ENCODE results near the gene DIS3L.
"Not testable (repeated sequence)": the region's sequence is repeated elsewhere in the genome, so short reads cannot be mapped to it uniquely, and the experiment has no call there.

Gene DIS3L

DNA sequence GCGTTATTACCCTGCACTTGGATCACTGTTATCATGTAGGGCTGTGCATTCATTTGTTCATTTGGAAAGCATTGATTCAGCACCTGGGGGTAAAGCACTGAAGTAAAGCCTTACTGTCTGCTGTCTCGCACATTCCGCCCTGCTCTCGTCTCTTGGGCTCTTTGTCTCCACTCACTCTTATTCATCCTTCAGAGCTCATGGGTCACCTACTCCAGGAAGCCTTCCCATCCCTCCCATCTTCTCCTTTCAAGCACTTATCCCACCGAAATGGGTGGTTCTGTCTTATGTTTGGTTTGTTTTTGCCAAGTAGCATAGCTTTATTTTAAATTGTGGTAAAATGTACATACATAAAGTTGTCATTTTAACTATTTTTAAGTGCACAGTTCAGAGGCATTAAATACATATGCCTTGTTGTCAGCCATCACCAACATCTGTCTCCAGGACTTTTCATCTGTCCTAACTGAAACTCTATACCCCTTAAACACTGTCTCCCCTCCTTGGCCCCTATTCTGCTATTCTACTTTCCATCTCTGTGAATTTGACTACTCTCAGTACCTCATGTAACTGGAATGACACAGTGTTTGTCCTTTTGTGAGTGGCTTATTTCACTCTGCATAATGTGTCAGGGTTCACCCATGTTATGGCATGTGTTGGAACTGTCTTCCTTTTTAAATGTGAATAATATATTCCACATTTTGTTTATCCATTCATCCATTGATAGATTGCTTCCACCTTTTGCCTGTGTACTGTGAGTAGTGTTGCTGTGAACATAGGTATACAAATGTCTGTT is 9.3 kb downstream of the DIS3L start:
- H3K27ac Mint-ChIP-seq (ENCODE audit: low read depth), result peak overlapping the region; percentile 62
- no peak for ATAC-seq (replicated peaks; ENCODE audit: extremely low read depth, poor library complexity, severe bottlenecking)
- peaks cover 31% of the 10 kb centered on the region for H3K4me1 Mint-ChIP-seq
- H3K4me3 Mint-ChIP-seq, result no peak overlapping the region
- no peaks in the 10 kb centered on the region for H3K9me3 Mint-ChIP-seq
- no peaks in the 10 kb centered on the region for H3K27me3 Mint-ChIP-seq
- DNase-seq (ENCODE audit: low spot score in 2 of 2), result no peak
- peaks cover 12% of the 10 kb centered on the region for H3K36me3 Mint-ChIP-seq (ENCODE audit: insufficient read depth)

DNA sequence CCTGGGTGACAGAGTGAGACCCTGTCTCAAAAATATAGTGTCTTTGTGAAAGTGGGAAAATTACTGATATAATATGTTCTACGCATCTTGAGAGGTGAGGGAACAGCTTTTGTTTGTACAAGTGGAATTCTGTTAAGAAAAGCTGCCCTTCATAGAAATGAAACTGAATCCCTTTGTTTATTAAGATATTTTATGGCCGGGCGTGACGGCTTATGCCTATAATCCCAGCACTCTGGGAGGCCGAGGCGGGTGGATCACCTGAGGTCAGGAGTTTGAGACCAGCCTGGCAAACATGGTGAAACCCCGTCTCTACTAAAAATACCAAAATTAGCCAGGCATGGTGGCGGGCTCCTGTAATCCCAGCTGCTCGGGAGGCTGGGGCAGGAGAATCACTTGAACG is 11.1 kb downstream of the DIS3L start:
- H3K36me3 Mint-ChIP-seq (ENCODE audit: insufficient read depth), result peaks cover 23% of the 10 kb centered on the region
- ATAC-seq (replicated peaks; ENCODE audit: extremely low read depth, poor library complexity, severe bottlenecking); DNase-seq (ENCODE audit: low spot score in 2 of 2); H3K4me3 Mint-ChIP-seq; H3K27me3 Mint-ChIP-seq; H3K9me3 Mint-ChIP-seq; H3K27ac Mint-ChIP-seq (ENCODE audit: low read depth): not testable (repeated sequence)
- peaks cover 26% of the 10 kb centered on the region for H3K4me1 Mint-ChIP-seq

DNA sequence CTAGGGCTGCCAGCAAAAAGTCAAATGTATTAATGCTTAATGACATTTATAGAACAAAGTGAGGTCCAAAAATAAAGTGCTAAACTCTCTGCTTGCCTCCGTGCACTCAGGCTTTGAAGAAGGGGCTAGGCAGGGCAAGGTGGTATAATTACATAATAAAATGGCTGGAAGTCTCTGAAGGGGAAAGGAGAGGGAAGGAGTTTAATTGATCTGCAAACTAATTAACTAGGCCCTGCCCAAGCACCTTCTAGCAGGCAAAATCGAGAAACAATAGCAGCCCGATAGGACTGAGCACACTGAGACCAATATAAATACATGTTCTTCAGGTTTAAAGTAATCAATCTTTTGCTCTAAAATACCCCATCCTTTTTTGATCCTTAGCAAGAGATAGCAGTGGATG is 13.0 kb downstream of the DIS3L start:
- DNase-seq (ENCODE audit: low spot score in 2 of 2) (no peak), ATAC-seq (replicated peaks; ENCODE audit: extremely low read depth, poor library complexity, severe bottlenecking) (no peak)
- peaks cover 22% of the 10 kb centered on the region for H3K4me1 Mint-ChIP-seq
- H3K27ac Mint-ChIP-seq (ENCODE audit: low read depth), result no peak overlapping the region
- peaks cover 39% of the 10 kb centered on the region for H3K36me3 Mint-ChIP-seq (ENCODE audit: insufficient read depth)
- H3K4me3 Mint-ChIP-seq, result no peak overlapping the region
- no peaks in the 10 kb centered on the region for H3K27me3 Mint-ChIP-seq
- H3K9me3 Mint-ChIP-seq, result no peaks in the 10 kb centered on the region

DNA sequence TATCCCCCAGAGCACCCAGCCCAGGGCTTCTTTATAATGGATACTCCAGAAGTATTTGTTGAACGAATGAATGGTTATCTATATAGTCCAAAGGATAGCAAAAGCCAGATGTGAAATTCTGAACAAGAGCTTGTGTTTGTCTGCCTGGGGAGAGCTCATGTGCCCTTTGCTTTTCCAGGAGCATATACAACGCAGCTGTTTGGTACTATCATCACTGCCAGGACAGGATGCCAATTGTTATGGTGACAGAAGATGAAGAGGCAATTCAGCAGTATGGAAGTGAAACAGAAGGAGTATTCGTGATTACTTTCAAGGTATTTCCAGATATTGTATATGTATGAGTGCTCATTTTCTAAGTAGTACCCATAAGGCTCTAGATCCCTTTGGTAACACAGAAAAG is 15.2 kb downstream of the DIS3L start:
- Mint-ChIP-seq H3K9me3 (no peaks in the 10 kb centered on the region), H3K27ac (ENCODE audit: low read depth) (no peak overlapping the region), H3K27me3 (no peaks in the 10 kb centered on the region), H3K36me3 (ENCODE audit: insufficient read depth) (peaks cover 52% of the 10 kb centered on the region), H3K4me3 (no peak overlapping the region), H3K4me1 (peaks cover 7% of the 10 kb centered on the region)
- DNase-seq (ENCODE audit: low spot score in 2 of 2) (no peak), ATAC-seq (replicated peaks; ENCODE audit: extremely low read depth, poor library complexity, severe bottlenecking) (no peak)

GRCh38 chr15:66309828-66310227 is 16.5 kb downstream of the DIS3L start:
- H3K36me3 Mint-ChIP-seq (ENCODE audit: insufficient read depth), result peaks cover 57% of the 10 kb centered on the region
- H3K27me3 Mint-ChIP-seq, result no peaks in the 10 kb centered on the region
- H3K9me3 Mint-ChIP-seq, result no peaks in the 10 kb centered on the region
- H3K4me1 Mint-ChIP-seq, result peaks cover 6% of the 10 kb centered on the region
- ATAC-seq (replicated peaks; ENCODE audit: extremely low read depth, poor library complexity, severe bottlenecking) (no peak), DNase-seq (ENCODE audit: low spot score in 2 of 2) (no peak)
- H3K4me3 Mint-ChIP-seq, result no peak overlapping the region
- no peak overlapping the region for H3K27ac Mint-ChIP-seq (ENCODE audit: low read depth)

DNA sequence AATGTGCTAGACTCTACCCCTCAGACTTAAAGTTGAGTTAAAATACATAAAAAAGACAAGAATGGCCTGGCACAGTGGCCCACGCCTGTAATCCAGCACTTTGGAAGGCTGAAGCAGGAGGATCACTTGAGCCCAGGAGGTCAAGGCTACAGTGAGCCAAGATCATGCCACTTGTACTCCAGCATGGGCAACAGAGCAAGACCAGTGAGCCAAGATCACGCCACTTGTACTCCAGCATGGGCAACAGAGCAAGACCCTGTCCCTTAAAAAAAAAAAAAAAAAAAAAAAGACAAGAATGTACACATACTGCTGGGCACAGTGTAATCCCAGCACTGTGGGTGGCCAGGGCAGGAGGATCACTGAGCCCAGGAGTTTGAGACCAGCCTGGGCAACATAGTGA is 17.4 kb downstream of the DIS3L start:
- peaks cover 6% of the 10 kb centered on the region for H3K4me1 Mint-ChIP-seq
- ATAC-seq (replicated peaks; ENCODE audit: extremely low read depth, poor library complexity, severe bottlenecking) (no peak), DNase-seq (ENCODE audit: low spot score in 2 of 2) (no peak)
- peak overlapping the region; percentile 72 for H3K27ac Mint-ChIP-seq (ENCODE audit: low read depth)
- H3K36me3 Mint-ChIP-seq (ENCODE audit: insufficient read depth), result peaks cover 62% of the 10 kb centered on the region
- H3K4me3 Mint-ChIP-seq, result no peak overlapping the region
- H3K9me3 Mint-ChIP-seq, result no peaks in the 10 kb centered on the region
- no peaks in the 10 kb centered on the region for H3K27me3 Mint-ChIP-seq

DNA sequence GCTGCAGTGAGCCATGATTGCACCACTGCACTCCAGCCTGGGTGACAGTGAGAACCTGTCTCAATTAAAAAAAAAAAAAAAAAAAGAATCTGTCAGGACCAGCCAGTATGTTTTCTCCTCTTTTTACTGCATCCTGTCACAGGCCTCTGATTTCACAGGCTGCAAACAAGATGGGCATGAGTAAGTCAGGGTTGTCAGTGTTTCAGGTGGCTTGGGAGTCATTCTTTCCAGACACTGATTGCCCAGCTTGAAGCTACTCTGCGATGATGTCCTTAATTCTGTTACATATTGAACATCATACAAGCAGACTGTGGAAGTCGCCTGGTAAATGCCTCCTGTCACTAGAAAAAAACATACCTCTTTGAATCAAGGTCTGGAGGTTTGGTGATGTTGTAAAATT is 18.8 kb downstream of the DIS3L start:
- Mint-ChIP-seq H3K36me3 (ENCODE audit: insufficient read depth) (peaks cover 71% of the 10 kb centered on the region), H3K27me3 (no peaks in the 10 kb centered on the region), H3K27ac (ENCODE audit: low read depth) (no peak overlapping the region), H3K9me3 (no peaks in the 10 kb centered on the region), H3K4me3 (no peak overlapping the region), H3K4me1 (peaks cover 10% of the 10 kb centered on the region)
- no peak for DNase-seq (ENCODE audit: low spot score in 2 of 2)
- ATAC-seq (replicated peaks; ENCODE audit: extremely low read depth, poor library complexity, severe bottlenecking), result no peak

- DNase-seq (ENCODE audit: low spot score in 2 of 2), result no peak
- Mint-ChIP-seq H3K36me3 (ENCODE audit: insufficient read depth) (peaks cover 70% of the 10 kb centered on the region), H3K9me3 (no peaks in the 10 kb centered on the region), H3K27me3 (no peaks in the 10 kb centered on the region), H3K4me1 (peaks cover 5% of the 10 kb centered on the region), H3K27ac (ENCODE audit: low read depth) (no peak overlapping the region), H3K4me3 (no peak overlapping the region)
- no peak for ATAC-seq (replicated peaks; ENCODE audit: extremely low read depth, poor library complexity, severe bottlenecking)
Measured at GRCh38 chr15:66323312-66323928, 30.1 kb downstream of the DIS3L start.

GRCh38 chr15:66326051-66326450 is 32.7 kb downstream of the DIS3L start:
- Mint-ChIP-seq H3K36me3 (ENCODE audit: insufficient read depth) (peaks cover 75% of the 10 kb centered on the region), H3K9me3 (no peaks in the 10 kb centered on the region), H3K4me1 (no peaks in the 10 kb centered on the region), H3K27ac (ENCODE audit: low read depth) (no peak overlapping the region), H3K27me3 (no peaks in the 10 kb centered on the region), H3K4me3 (no peak overlapping the region)
- ATAC-seq (replicated peaks; ENCODE audit: extremely low read depth, poor library complexity, severe bottlenecking), result no peak
- DNase-seq (ENCODE audit: low spot score in 2 of 2), result no peak

DNA sequence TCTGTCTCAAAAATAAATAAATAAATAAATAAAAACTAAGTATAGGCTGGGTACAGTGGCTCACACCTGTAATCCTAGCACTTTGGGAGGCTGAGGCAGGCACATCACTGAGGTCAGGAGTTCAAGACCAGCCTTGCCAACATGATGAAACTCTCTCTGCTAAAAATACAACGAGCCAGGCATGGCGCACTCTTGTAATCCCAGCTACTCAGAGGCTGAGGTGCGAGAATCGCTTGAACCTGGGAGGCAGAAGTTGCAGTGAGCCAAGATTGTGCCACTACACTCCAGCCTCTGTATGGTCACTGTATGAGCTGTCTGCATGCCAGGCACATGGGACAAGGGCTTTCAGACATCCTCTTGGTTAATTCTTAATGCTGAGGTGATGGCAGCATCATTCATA is 34.4 kb downstream of the DIS3L start:
- no peak overlapping the region for H3K27ac Mint-ChIP-seq (ENCODE audit: low read depth)
- no peak for ATAC-seq (replicated peaks; ENCODE audit: extremely low read depth, poor library complexity, severe bottlenecking)
- no peaks in the 10 kb centered on the region for H3K4me1 Mint-ChIP-seq
- peaks cover 73% of the 10 kb centered on the region for H3K36me3 Mint-ChIP-seq (ENCODE audit: insufficient read depth)
- no peaks in the 10 kb centered on the region for H3K27me3 Mint-ChIP-seq
- H3K4me3 Mint-ChIP-seq, result no peak overlapping the region
- H3K9me3 Mint-ChIP-seq, result no peaks in the 10 kb centered on the region
- no peak for DNase-seq (ENCODE audit: low spot score in 2 of 2)

DNA sequence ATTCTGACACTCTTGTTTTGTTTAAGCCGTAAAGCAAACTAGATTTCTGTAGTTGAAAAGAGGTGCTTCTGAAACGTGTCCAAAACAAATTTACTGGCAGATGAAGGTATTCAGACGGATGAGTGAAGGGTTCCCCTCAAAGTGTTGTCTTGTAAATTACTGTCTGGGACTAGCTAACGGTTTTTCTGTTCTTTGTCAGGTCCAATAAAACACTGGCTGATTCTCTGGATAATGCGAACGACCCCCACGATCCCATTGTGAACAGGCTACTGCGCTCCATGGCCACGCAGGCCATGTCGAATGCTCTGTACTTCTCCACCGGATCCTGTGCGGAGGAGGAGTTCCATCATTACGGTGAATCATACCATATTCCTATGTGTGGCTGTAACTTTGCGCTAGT is 35.4 kb downstream of the DIS3L start:
- peaks cover 71% of the 10 kb centered on the region for H3K36me3 Mint-ChIP-seq (ENCODE audit: insufficient read depth)

GRCh38 chr15:66348530-66348929 is 55.2 kb downstream of the DIS3L start:
- H3K4me3 Mint-ChIP-seq; ATAC-seq (replicated peaks; ENCODE audit: extremely low read depth, poor library complexity, severe bottlenecking); DNase-seq (ENCODE audit: low spot score in 2 of 2); H3K27me3 Mint-ChIP-seq; H3K9me3 Mint-ChIP-seq; H3K4me1 Mint-ChIP-seq; H3K27ac Mint-ChIP-seq (ENCODE audit: low read depth): not testable (repeated sequence)
- peaks cover 17% of the 10 kb centered on the region for H3K36me3 Mint-ChIP-seq (ENCODE audit: insufficient read depth)

More for the DNA sequence above, 35.4 kb downstream of the DIS3L start:
- Mint-ChIP-seq H3K4me1 (no peaks in the 10 kb centered on the region), H3K27me3 (no peaks in the 10 kb centered on the region), H3K4me3 (no peak overlapping the region), H3K27ac (ENCODE audit: low read depth) (no peak overlapping the region), H3K9me3 (no peaks in the 10 kb centered on the region)
- ATAC-seq (replicated peaks; ENCODE audit: extremely low read depth, poor library complexity, severe bottlenecking) (no peak), DNase-seq (ENCODE audit: low spot score in 2 of 2) (no peak)

- no peaks in the 10 kb centered on the region for H3K27me3 Mint-ChIP-seq
- H3K36me3 Mint-ChIP-seq (ENCODE audit: insufficient read depth), result peaks cover 15% of the 10 kb centered on the region
- no peaks in the 10 kb centered on the region for H3K9me3 Mint-ChIP-seq
- DNase-seq (ENCODE audit: low spot score in 2 of 2) (no peak), ATAC-seq (replicated peaks; ENCODE audit: extremely low read depth, poor library complexity, severe bottlenecking) (no peak)
- H3K4me1 Mint-ChIP-seq, result peaks cover 13% of the 10 kb centered on the region
- peak overlapping the region; percentile 92 for H3K4me3 Mint-ChIP-seq
- peak overlapping the region; percentile 97 for H3K27ac Mint-ChIP-seq (ENCODE audit: low read depth)
Measured at GRCh38 chr15:66356077-66356358, 62.6 kb downstream of the DIS3L start.

All from central memory CD8-positive, alpha-beta T cell (primary cell).